Glomerular visceral epithelial cell (primary cell): ENCODE data around the gene IVNS1ABP.

ENCODE experiments used
- DNase-seq: peaks from one replicate; pipeline ENCODE4 v3.0.0-alpha.2; 2016; ENCODE audit errors: extremely low spot score

Gene IVNS1ABP

DNA sequence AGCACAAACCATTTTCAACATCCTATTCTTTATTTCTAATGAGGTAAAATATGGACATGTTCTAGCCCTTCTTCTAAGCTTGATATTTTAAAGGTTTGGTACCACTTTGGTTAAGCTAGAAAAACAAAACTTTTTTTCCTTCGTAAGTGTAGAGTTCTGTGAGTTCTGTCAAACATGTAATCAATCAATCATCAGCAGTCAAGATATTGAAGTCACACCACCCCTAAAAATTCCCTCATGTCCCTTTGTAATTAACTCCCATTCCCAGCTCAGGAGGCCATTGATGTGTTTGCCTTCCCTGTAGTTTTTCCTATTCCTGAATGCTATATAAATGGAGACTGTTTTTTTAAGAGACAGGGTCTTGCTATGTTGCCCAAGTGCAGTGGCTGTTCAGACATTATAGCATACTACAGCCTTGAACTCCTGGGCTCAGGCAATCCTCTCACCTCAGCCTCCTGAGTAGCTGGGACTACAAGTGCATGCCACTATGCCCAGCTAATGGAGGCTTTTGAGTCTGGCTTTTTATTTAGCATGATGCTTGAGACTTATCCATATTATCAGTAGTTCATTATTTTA is 23.0 kb downstream of the IVNS1ABP start:
- DNase-seq: no peak

DNA sequence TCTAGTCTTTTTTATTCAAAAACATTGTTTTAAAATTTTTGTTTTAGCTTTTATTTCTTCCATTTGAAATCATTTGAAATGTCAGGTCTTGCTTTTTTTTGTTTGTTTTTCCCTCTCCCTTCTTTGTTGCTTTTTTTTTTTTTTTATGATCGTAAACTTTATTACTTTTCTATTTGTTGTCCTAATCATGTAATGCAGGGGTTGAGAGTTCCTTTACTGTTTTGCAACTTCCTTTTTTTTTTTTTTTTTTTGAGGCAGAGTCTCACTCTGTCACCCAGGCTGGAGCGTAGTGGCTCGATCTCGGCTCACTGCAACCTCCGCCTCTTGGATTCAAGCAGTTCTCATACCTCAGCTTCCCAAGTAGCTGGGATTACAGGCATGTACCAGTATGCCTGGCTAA is 24.8 kb downstream of the IVNS1ABP start:
- no peak for DNase-seq

DNA sequence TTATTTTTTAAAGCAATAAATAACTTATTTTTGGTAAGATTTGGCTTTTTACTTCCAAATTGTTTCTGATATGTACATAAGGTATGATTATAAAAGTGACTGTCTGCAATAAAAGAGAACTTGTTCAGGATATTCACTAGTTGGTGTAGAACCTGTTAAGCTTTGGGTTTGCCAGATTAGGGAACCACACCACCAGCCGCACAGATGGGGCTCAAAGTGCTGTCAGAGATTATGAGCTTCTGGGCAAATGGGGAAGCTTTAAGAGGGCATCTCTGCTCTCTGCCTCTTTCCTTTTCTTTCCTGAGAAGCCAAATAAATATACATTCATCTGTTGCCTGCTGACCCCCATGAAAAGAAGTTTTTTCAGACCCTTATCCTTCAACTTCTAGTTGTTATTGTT is 25.4 kb downstream of the IVNS1ABP start:
- no peak for DNase-seq

DNA sequence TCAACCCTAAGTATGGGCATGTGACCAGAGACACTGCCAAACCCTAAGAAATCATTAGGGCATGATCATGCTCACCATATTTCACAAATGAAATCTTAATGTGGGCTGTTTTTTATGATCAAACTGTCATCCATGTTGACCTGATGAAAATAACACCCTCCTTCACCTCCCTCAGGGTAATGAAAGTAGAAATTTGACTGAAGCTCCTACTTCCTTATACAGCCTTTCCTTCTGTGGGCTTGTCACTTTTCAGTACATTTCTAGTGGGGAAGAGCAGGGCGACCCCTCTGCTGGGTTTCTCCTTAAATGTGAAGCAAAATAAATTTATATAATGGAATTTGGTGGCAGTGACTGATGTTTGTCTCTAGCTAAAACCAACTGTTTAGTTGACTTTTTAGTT is 25.9 kb downstream of the IVNS1ABP start:
- DNase-seq: no peak

DNA sequence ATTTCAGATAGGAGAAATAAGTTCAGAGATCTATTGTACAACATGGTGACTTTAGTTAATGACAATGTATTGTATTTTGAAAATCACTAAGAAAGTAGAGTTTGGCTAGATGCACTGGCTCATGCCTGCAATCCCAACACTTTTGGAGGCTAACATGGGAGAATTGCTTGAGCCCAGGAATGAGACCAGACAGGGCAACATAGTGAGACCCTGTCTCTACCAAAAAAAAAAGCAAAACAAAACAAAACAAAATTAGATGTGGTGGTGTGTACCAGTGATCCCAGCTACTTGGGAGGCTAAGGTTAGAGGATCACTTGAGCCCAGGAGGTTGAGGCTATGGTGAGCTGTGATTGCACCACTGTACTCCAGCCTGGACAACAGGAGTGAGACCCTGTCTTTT is 27.2 kb downstream of the IVNS1ABP start:
- DNase-seq: no peak

DNA sequence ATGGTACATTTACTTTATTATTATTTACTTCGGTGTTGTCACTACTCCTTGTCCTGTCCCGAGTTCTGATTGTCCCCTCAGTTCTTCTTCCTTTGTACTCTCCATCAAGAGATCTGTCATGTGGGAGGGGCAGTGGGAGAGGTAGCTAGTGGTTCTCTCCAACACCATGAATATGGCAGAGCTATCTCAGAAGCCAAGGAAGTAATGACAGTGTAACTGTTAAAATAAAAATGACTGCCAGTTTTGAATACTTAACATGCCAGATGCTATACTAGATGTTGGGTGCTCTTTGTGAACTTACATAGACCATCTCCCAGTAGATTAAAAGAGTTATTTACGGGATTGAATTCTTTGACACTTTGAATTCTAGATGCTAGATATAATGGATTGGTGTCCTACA is 28.6 kb downstream of the IVNS1ABP start:
- no peak for DNase-seq

DNA sequence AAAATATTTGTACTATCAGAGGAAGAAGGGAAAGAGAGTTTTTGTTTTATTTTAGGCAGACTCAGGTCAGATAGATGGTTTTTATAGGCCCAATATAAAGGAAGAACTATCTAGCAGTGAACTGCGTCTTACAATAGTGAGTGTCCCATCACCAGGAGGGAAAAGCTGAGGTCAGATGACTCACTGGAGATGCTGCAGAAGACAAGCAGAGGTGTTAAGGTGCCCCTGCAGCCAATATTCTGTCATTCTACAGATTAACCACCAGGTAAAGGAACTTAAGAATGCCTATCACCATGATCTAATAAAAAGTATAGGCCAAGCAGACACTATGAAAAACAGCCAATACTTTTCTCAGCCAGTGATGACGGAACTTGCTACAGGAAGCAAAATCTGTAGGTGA is 29.6 kb downstream of the IVNS1ABP start:
- no peak for DNase-seq

DNA sequence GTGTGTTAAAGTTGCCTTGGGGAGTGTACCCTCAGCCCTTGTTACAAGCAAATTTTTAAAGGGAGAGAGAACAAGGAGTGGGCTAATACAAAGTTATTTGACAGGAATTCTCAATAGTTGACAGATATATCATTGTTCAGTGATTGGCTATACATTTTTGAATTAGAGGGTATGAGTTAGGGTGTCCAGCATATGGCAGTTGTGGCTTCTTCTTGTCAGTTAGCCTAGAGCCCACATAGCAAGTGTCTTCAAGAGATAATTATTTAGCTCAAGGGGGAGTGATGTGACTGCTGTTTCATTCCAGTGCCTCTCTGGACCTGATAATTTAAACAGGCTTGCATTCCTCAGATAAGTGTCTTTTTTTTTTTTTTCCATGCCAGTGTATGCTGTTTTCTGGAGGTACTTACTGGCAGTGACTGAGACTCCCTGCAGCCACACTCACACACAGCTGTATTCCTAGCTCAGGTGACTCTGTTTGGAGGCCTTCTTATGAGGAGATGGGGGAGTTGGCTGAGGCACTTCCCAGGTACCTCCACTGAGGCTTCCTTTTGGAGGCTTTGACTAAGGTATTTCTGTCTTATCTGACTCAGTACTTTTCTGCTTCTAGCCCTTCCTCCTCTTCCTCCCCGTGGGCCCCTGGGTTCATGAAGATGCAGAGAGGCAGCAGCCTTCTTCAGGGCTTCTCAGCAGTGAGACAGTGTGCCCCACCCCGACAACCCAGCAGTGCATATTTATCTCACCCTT is 32.3 kb downstream of the IVNS1ABP start:
- no peak for DNase-seq

DNA sequence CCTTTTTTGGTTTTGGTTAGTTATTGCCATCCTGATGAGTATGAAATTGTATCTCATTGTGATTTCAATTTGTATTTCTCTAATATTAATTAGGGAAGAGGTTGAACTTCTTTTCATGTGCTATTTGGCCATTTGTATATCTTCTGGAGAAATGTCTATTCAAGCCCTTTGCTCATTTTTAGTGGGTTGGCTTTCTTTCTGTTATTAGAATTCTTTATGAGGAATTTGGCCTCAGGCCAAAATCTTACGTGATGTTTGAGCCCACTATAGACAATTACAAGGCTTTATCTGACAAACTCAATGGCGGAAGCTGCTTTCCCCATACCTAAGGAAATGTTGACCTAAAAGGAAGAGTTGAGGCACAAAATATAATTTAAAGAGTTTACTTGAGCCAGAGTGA is 32.9 kb downstream of the IVNS1ABP start:
- DNase-seq: no peak

DNA sequence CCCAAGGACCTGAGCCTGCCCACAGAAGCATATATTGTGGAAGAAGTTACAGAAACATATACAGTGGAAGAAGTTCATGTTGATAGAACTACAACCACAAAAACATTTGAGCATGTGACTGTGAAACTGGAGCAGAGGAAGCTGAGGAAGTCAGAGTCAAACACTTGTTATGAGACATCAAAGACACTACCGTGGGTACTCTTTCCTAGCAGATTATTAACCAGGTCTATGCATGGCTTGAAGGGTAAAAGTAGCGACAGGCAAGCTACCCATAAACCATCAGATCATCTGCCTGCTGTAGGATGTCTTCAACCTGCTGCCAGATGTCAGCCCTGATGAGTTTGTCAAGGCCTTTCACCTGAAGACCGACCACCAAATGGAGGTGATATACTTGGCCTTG is 35.8 kb downstream of the IVNS1ABP start:
- peak; percentile 9 for DNase-seq

DNA sequence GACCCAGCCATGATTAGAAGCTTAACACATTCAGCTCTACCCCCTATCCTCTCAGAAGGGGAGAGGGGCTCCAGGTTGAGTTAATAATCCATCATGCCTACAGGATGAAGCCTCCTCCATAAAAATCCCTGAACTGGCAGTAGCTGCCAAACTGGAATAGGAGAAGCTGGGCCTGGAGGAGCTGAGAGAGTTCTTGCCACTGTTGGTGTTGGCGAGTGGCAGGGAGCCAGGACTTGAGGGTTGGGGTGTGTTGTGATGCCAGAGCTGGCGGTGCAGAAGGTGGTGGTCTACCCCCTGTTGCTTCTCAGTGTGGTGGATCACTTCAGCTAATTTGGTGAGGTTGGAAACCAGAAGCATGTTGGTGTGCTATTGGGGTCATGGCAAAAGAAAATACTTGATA is 36.5 kb downstream of the IVNS1ABP start:
- no peak for DNase-seq

DNA sequence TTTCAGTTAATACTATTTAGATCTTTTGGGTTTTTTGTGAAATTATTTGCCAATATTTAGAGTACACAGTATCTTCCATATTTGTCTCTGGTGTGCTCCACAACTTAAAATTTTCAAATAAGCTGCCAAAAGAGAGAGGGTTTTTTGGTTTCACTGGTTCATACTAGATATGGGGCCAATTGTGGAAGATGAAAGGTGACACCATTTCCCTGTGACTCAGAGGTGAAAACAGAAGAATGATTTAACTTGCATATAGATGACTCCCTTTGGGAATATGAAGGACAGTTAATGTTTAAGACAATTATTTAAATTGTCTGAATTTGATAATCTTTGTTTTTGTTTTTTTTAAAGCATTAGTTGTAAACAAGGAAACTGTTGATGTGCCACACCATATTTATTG is 37.5 kb downstream of the IVNS1ABP start:
- no peak for DNase-seq

DNA sequence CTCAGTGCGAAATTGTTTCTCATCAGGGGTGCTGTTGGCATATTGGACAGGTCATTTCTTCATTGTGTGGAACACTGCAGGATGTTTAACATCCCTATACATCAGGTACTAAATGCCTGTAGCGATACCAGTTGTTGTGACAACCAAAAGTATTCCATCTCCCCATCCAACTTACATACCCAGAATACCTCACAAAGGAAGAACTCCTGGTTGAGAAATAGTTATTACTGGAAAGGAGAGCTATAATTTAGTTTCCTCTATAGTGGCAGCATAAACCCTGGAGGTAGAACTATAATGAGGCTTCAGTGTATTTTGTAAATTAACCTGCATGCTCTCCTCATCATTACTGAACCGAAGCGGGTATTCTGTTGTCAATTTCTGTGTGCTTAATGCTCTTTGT is 45.1 kb downstream of the IVNS1ABP start:
- DNase-seq: no peak

DNA sequence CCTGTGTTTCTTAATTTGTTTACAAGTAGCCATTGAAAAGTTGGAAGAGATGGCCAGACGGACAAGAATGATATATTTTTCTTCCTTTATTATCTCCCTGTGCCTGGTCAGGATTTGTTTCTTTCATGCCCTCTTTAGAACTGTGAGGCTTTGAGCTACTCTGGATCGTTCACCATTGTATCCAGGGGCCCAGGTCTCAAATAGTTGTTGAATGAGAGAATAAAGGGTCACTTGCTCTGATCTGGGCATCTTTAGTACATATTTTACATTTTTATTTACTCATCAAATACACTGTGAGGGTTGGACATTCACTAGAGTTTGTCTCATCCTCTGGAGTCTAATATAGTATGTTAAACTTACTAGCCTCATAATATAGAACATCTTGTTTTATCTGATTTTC is 48.7 kb downstream of the IVNS1ABP start:
- no peak for DNase-seq

DNA sequence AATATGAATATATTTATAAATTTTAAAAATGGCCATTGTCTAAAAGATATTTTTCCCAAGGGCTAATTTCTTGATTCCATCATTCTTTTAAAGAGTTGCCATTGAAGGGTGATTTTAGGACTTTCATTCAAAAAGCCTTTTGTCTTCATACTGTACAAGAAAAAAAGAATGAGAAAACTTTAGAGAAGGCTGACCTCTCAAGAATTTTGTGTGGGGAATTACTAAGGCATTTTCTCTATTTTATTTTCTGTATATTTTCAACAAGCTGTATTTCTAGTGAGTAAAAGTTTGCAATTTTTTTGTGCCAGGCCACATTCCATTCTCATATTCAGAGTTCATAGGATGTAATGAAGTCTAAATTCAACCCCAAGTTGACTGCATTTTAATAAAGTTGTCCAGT is 49.3 kb downstream of the IVNS1ABP start:
- DNase-seq: no peak

DNA sequence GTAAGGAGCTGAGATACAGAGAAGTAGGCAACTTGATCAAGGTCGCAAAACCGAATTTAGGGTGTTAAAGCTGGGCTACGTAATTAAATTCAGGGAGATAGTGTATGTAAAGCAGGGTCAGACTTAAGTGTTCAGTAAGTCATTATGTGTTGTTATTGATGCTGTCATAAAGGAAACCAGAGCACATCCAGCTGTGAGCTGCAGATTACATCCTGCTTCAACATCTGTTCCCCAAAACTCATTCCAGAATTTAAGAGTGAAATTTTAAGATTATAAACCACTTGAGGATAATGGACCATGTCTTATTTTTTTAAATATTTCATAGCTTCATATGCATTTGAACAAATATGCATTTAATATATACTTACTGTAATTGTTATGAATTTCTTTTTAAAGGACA is 49.7 kb downstream of the IVNS1ABP start:
- DNase-seq: no peak

DNA sequence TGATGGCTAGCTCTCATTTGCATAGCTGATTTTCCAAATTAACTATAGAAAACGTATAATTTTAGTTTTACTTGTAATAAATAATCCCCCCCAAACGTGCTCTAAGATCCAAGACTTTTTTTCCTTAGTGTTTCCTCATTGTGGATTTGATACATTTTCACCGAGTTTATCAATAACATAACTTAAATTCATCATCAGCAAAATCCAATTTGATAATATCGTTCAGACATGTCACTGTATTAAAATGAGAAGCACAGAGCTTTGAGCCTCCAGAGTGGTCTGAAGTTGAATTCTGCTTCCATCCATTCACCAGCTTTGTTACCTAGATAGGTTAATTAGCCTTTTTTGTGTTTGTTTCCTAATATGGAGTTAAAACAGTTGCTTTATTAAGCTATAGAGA is 51.7 kb downstream of the IVNS1ABP start:
- DNase-seq: no peak

DNA sequence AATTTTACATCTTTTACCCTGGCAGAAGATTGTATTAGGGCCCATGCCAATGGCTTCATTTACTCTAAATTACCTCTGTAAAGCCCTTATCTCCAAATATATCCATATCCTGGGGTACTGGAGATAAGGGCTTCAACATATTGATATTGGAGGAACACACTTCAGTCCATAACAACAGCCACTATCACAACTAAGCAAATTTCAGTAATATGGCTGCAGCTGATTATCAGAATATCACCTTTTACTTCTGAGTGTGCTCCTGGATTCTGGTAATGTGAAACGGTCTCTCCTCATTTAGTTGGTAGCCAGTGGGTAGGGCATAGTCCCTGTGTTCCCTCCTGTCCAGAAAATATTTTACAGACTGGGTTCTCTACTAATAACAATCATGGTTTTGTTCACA is 53.3 kb downstream of the IVNS1ABP start:
- no peak for DNase-seq

DNA sequence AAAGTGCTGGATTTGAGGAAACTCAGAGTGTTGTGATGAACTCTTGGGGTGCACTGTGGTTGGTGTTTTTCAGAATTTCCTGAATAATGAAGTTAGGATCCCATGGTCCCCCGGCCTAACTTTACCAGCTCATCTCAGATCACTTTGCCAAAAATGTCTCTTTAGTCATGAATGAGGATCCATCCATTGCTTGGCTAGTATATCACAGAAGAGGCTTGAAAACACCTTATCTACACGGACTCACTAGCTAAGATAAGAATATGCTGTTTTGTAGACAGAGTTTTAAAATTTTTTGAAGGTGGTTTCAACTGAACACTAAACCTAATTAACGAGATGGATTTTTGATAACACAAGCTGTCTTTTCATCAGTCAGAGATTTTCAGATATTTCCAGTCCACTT is 53.8 kb downstream of the IVNS1ABP start:
- no peak for DNase-seq

DNA sequence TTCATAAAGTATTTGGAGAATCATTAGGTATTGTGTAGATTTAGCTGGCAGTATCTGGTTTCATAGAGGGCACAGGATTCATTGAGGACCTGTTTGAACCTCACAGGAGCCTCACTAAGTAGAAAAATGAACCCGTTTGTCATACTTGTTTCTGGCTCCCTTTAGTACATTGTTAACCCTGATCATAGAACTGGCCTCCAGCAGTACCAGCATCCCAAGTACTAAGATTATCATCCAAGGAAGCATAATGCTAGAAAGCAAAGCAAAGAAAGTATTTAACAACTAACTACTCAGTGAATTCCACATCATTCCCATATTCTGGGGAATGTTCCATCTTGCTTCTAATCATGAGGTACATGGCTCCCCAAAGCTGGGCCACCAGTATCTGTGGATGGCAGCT is 54.9 kb downstream of the IVNS1ABP start:
- no peak for DNase-seq

DNA sequence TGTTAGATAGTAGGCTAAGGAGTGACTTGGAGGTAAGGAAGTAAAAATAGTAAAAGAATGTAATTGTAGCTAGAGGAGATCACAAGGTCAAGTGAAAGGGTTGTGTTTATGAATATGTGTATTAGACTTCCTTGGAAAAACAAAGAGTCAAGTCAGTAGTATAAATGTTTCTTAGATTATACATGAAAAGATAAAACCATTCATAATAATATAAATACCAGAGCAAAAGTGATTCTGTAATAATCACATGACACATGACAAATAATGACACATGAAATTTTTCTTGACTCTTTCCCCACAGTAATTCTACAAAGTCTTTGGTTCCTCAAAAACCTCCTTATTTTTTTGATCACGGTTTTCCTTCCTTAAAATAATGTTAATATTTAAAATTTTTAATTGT is 56.4 kb downstream of the IVNS1ABP start:
- no peak for DNase-seq

DNA sequence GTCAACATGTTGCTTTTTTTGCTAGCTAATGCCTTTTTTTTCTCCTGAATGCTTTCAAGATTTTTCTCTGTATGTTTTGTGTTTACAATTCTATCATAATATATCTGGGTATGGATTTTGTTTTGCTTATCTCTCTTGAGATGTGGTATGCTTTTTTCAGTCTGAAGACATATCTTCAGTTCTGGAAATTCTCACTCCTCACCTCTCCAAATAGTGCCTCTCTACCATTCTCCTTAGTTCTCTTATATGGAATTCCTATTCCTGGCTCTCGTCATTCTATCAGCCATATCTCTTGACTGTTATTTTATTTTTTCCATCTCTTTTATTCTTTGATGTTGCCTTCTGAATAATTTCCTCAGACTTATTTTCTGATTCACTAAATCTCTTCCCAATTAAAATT is 58.4 kb downstream of the IVNS1ABP start:
- DNase-seq: no peak

DNA sequence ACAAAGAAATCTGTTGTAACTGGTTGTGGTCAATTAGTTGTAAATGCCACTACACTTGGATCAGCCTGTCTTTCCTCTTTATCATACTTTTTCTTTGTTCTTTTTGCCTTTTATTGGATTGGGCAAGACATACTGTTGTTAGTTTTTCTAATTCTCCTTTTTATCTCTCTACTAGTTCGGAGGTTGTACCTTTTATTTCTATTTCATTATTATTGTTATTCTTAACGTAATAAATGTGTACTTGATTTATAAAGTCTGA is 59.2 kb downstream of the IVNS1ABP start:
- DNase-seq: peak; percentile 8
